Smooth muscle cell (in vitro differentiated cells): ENCODE results near the gene ZNF737. TPM values are rescaled to one million over a fixed set of nuclear protein-coding genes. Genes with fewer than 3 reads are reported as not detected.
A peak's percentile ranks its signal among the peaks of the same experiment; 100 is the strongest.
"Not testable (repeated sequence)": the region's sequence is repeated elsewhere in the genome, so short reads cannot be mapped to it uniquely, and the experiment has no call there.

Experiments
- DNase-seq: peaks from one replicate; lab custom pipeline; 2025; ENCODE audit not compliant: unreplicated experiment; lab: John Stamatoyannopoulos, UW
- H2AFZ ChIP-seq: fragments of 200-600 bp; sonication (generic); 2 replicates; pipeline ENCODE4 v1.6.0; 2016; ENCODE audit warnings: antibody characterized with exemption, low read depth, mild to moderate bottlenecking
- H3F3A ChIP-seq: fragments of 200-600 bp; sonication (generic); 2 replicates; pipeline ENCODE4 v1.6.0; 2017; ENCODE audit warnings: antibody characterized with exemption, low read depth
- H3K27ac ChIP-seq: fragments of 200-600 bp; sonication (generic); 2 replicates; pipeline ENCODE4 v1.5.1; 2016; ENCODE audit warnings: low read depth, mild to moderate bottlenecking
- H3K27me3 ChIP-seq: fragments of 200-600 bp; sonication (generic); 2 replicates; pipeline ENCODE4 v1.6.1; 2016; ENCODE audit warnings: low read depth, mild to moderate bottlenecking
- H3K36me3 ChIP-seq: fragments of 200-600 bp; sonication (generic); 2 replicates; pipeline ENCODE4 v1.5.1; 2016; ENCODE audit warnings: low read depth
- H3K4me1 ChIP-seq: fragments of 200-600 bp; sonication (generic); 2 replicates; pipeline ENCODE4 v1.5.1; 2016; ENCODE audit warnings: low read depth
- H3K4me2 ChIP-seq: fragments of 200-600 bp; sonication (generic); 2 replicates; pipeline ENCODE4 v1.6.0; 2016; ENCODE audit warnings: mild to moderate bottlenecking
- H3K4me3 ChIP-seq: fragments of 200-600 bp; sonication (generic); 2 replicates; pipeline ENCODE4 v1.5.1; 2016; ENCODE audit warnings: mild to moderate bottlenecking
- H3K79me2 ChIP-seq: fragments of 200-600 bp; sonication (generic); 2 replicates; pipeline ENCODE4 v1.6.0; 2016; ENCODE audit warnings: low read depth, mild to moderate bottlenecking
- H3K9ac ChIP-seq: fragments of 200-600 bp; sonication (generic); 2 replicates; pipeline ENCODE4 v1.6.0; 2016; ENCODE audit warnings: low read depth
- H3K9me3 ChIP-seq: fragments of 200-600 bp; sonication (generic); replicated peaks from 2 replicates; pipeline ENCODE4 v1.5.1; 2016; ENCODE audit warnings: low read depth
- H4K20me1 ChIP-seq: fragments of 200-600 bp; sonication (generic); 2 replicates; pipeline ENCODE4 v1.6.0; 2016; ENCODE audit warnings: low read depth
- WGBS: methylation state at CpG from one replicate; pipeline ENCODE4 v1.1.7; 2016; ENCODE audit warnings: low lambda C conversion rate; 5-methylcytosine and 5-hydroxymethylcytosine counted together
- polyA plus RNA-seq: library from polyadenylated mRNA; unstranded; fragments of >200 nt; fragmentation: Nextera tagmentation; extraction: Ambion mirVana; gene quantifications from 2 replicates; pipeline ENCODE4 v1.2.1, GENCODE V29; 2016
- total RNA-seq: library from RNA; depleted of rRNA; stranded (reverse); fragments of >200 nt; gene quantifications from 2 replicates; pipeline ENCODE4 v1.2.3, GENCODE V29; 2014
- TF ChIP-seq, protein P1 (sequence below): fragments of 200-600 bp; sonication (generic); IDR thresholded peaks from 2 replicates; pipeline ENCODE4 v1.5.1; 2017; ENCODE audit warnings: borderline replicate concordance, mild to moderate bottlenecking, antibody characterized with exemption; ENCODE audit not compliant: insufficient read depth, poor library complexity, severe bottlenecking

ZNF737 gene
- total RNA-seq, result 19.4 and 26.6 TPM in 2 replicates
- 4.7 and 4.8 TPM in 2 replicates for polyA plus RNA-seq

DNA sequence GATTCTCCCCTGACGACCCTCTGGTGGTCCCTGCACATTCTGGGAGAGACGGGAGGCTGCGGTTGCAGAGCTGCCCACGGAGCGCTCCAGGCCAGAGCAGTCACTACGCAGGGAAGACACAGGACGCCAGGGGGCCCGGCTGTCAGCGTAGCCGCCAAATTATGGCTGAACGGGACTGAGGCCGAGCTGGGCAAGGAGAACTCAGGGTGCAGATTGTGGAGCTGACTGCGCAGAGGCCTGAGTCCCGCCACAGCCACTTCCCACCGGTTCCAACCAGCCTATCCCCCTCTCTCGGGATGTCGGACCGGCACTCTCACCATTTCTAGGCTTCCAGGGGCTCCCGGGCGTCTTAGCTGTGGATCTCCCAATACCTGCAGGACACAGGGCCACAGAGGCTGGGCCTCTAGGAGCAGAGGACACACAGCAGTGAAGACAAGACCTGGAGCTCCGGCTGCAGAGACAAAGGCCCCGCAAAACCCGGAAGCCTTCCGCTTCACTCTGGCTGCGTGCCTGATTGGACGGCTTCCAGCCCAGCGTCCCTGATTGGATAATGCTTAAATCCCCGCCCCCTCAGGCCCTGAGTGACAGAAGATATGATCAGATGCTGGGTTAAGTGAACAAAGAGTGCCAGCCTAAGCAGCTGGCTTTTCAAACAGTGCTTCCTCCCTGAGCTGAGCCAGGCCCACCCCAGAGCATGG lies at the start of gene ZNF737:
TSS of gene ZNF737 (minus strand) at position 461 of the 698 bp plus-strand sequence. CDS start at position 320, 141 bp downstream.
- Histone ChIP-seq H3K27ac (peak within 1 kb of the TSS; percentile 87), H3K36me3 (no peaks in the 10 kb centered on the region), H3K4me2 (peak within 1 kb of the TSS; percentile 88), H3K27me3 (no peaks in the 10 kb centered on the region), H3F3A (peaks cover 7% of the 10 kb centered on the region), H3K9ac (peak within 1 kb of the TSS; percentile 89), H3K79me2 (peaks cover 36% of the 10 kb centered on the region), H3K9me3 (peaks cover 4% of the 10 kb centered on the region), H3K4me3 (peak within 1 kb of the TSS; percentile 87), H3K4me1 (peaks cover 11% of the 10 kb centered on the region), H4K20me1 (no peaks in the 10 kb centered on the region), H2AFZ (peak within 1 kb of the TSS; percentile 92)
- DNase-seq, result peak; percentile 47
- 2% methylated on average over 27 of the region's 28 CpGs for WGBS
- TF ChIP-seq, protein P1, sequence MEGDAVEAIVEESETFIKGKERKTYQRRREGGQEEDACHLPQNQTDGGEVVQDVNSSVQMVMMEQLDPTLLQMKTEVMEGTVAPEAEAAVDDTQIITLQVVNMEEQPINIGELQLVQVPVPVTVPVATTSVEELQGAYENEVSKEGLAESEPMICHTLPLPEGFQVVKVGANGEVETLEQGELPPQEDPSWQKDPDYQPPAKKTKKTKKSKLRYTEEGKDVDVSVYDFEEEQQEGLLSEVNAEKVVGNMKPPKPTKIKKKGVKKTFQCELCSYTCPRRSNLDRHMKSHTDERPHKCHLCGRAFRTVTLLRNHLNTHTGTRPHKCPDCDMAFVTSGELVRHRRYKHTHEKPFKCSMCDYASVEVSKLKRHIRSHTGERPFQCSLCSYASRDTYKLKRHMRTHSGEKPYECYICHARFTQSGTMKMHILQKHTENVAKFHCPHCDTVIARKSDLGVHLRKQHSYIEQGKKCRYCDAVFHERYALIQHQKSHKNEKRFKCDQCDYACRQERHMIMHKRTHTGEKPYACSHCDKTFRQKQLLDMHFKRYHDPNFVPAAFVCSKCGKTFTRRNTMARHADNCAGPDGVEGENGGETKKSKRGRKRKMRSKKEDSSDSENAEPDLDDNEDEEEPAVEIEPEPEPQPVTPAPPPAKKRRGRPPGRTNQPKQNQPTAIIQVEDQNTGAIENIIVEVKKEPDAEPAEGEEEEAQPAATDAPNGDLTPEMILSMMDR, result peak; percentile 25

DNA sequence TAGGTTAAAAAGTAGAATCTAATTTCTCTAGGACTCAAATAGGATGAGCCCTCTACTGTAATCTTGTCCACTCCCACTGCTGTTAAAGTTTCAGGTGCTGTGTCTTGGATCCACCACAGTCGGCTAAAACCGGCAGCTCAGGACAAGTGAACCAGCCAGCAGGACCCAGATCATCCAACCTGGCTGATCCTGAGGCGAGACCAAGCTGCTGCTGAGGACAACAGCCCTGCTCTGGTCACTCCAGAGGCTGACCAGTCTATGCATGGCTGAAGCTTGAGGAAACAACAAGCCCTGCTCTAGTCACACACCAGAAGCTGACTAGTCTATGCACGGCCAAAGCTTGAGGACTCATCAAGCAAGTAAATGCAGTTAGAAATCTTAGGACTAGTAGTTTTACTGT lies 49.4 kb upstream of the ZNF737 start:
- WGBS, result 93% methylated on average over 4 of the region's 4 CpGs
- H3K4me2 ChIP-seq, H3F3A ChIP-seq, H3K4me1 ChIP-seq, H3K4me3 ChIP-seq, H4K20me1 ChIP-seq, H3K27me3 ChIP-seq, H3K9ac ChIP-seq, H3K79me2 ChIP-seq, DNase-seq, H3K27ac ChIP-seq, H3K36me3 ChIP-seq, H2AFZ ChIP-seq, H3K9me3 ChIP-seq: not testable (repeated sequence)

DNA sequence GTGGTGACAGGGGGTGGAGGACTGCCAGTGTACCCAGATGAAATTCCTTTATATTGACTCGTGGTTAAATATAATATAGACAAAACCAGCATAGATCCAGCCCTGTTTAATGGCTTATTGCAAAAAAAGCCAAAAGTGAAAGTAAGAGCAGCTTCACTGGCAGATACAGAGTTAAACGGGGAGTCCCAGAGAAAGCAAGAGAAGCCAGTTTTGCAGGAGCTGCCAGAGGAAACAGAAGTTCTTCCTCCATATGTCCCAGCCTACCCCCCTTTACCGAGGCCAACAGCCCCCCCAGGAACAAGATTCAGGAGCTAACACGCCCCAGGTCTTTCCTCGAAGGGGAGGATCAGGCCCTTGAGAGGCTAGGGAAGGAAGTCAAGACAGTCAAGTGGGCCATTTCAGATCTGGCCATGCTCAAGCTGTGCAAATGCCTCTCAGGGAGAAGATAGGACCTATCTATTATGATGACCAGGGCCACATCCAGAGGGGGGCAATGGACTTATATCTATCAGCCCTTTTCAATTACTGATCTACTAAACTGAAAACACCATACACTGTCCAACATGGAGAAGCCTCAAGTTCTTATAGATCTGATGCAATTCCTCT lies 47.2 kb upstream of the ZNF737 start:
- H4K20me1 ChIP-seq, result no peaks in the 10 kb centered on the region
- H3K4me1 ChIP-seq, result no peaks in the 10 kb centered on the region
- no peak overlapping the region for H2AFZ ChIP-seq
- no peaks in the 10 kb centered on the region for H3K36me3 ChIP-seq
- TF ChIP-seq, protein P1, result no peak
- no peak overlapping the region for H3K9ac ChIP-seq
- H3K27ac ChIP-seq, result no peak overlapping the region
- no peaks in the 10 kb centered on the region for H3K27me3 ChIP-seq
- H3K4me3 ChIP-seq, result no peak overlapping the region
- 85% methylated on average over 5 of the region's 5 CpGs for WGBS
- H3K9me3 ChIP-seq, result peaks cover 14% of the 10 kb centered on the region
- H3K4me2 ChIP-seq, result no peak overlapping the region
- H3K79me2 ChIP-seq, result no peaks in the 10 kb centered on the region
- no peaks in the 10 kb centered on the region for H3F3A ChIP-seq
- no peak for DNase-seq

DNA sequence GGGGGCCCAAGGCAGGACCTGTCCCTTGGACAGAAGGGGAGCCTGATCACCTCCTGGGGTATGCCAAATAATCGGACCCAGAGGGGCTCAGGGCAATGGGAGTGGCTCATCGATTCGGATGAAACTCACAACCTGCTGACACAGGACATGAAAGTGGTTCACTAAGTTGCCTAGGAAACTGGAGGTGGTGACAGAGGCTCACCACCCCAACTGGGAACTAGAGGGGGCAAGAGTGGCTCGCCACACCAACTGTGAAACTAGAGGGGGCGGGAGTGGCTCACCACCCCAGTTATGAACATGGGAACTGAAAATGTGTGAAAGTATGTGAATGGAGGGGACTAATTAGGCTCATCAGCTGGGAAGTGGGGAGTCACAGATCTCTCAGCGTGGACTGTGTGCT lies 46.3 kb upstream of the ZNF737 start:
- Histone ChIP-seq H3K27ac (no peak overlapping the region), H4K20me1 (no peaks in the 10 kb centered on the region), H3K9ac (no peak overlapping the region), H3K4me3 (no peak overlapping the region), H3K36me3 (no peaks in the 10 kb centered on the region), H3K4me2 (no peak overlapping the region), H3K9me3 (peaks cover 15% of the 10 kb centered on the region), H3K27me3 (no peaks in the 10 kb centered on the region), H3F3A (no peaks in the 10 kb centered on the region), H2AFZ (no peak overlapping the region), H3K79me2 (no peaks in the 10 kb centered on the region), H3K4me1 (no peaks in the 10 kb centered on the region)
- 92% methylated on average over 6 of the region's 6 CpGs for WGBS
- no peak for DNase-seq
- TF ChIP-seq, protein P1, result no peak
